Measurements from ENCODE around the gene NFATC4. TPM values are rescaled to one million over a fixed set of nuclear protein-coding genes. Genes with fewer than 3 reads are reported as not detected.

NFATC4 gene
- polyA plus RNA-seq, 1 donor from 2014 or later: 0.22 TPM

GRCh38 chr14:24342889-24343288, 25.1 kb upstream of the NFATC4 start:
- Histone ChIP-seq H3K79me2 (replicated peaks; ENCODE audit: insufficient read depth, low read length) (no peaks in the 10 kb centered on the region), H3F3A (ENCODE audit: insufficient read depth, low read length, poor library complexity, severe bottlenecking) (no peaks in the 10 kb centered on the region), H3K4me2 (ENCODE audit: low read length) (no peak overlapping the region), H4K20me1 (ENCODE audit: insufficient read depth) (no peaks in the 10 kb centered on the region), H2AFZ (ENCODE audit: low read depth, low read length) (no peak overlapping the region), H3K27ac (ENCODE audit: low read length) (no peak overlapping the region), H3K9me3 (ENCODE audit: low read length) (no peaks in the 10 kb centered on the region), H3K27me3 (ENCODE audit: insufficient read depth, low read depth, low read length) (peaks cover 39% of the 10 kb centered on the region), H3K9me2 (ENCODE audit: insufficient read depth, low read length) (no peaks in the 10 kb centered on the region), H3K9ac (ENCODE audit: low read length) (no peak overlapping the region), H3K4me3 (ENCODE audit: low read length) (no peak overlapping the region), H3K36me3 (ENCODE audit: insufficient read depth, low read length) (no peaks in the 10 kb centered on the region)
- TF ChIP-seq REST (IDR thresholded peaks at IDR 0.05; ENCODE audit: borderline replicate concordance) (no peak), MXI1 (conservative IDR thresholded peaks at IDR 0.05; ENCODE audit: poor library complexity, severe bottlenecking) (no peak), POLR2AphosphoS5 (IDR thresholded peaks at IDR 0.05) (no peak), EZH2 (IDR thresholded peaks at IDR 0.05; ENCODE audit: borderline replicate concordance, insufficient read depth, low read length, poor library complexity, severe bottlenecking) (no peak), RAD21 (conservative IDR thresholded peaks at IDR 0.05) (no peak), SMC3 (conservative IDR thresholded peaks at IDR 0.05; ENCODE audit: poor library complexity) (no peak), EP300 (conservative IDR thresholded peaks at IDR 0.05; ENCODE audit: poor library complexity, severe bottlenecking) (no peak), TAF1 (IDR thresholded peaks at IDR 0.05; ENCODE audit: low read depth) (no peak), CTCF (IDR thresholded peaks at IDR 0.05; ENCODE audit: poor library complexity, severe bottlenecking) (no peak)

DNA sequence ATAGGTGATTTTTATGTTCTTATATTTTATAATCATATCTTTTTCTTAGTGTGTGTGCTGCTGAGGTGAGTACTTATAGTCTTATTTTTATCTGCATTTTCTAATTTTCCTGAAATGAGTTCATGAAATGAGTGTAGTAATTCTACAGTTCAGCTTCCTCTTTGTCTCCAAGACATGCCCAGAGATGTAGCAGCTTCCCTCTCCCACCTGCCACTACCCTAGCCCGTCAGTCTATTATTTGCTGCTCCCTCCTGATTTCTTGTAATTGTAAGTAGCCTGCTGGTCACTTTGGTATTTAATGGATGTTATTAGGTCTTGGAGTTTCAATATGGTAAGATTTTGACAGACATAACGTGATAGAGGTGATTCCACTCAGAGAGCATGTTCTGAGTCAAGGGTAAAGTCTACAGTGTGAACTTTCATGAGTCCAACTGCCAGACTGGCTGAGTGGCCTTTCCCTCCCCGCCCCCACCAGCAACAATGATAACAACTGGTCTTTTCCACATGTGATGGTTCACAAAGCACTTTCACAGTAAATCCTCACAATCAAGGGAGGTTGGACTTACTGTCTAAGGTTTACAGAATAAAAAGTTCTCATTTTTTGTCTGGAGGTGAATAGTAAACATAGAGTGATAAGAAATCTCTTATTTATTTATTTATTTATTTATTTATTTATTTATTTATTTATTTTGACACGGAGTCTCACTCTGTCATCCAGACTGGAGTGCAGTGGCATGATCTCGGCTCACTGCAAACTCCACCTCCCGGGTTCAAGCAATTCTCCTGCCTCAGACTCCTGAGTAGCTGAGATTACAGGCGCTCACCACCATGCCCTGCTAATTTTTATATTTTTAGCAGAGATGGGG, 24.0 kb upstream of the NFATC4 start:
- no peak overlapping the region for H3K27ac ChIP-seq (ENCODE audit: low read length)
- no peaks in the 10 kb centered on the region for H4K20me1 ChIP-seq (ENCODE audit: insufficient read depth)
- H3K27me3 ChIP-seq (ENCODE audit: insufficient read depth, low read depth, low read length): peaks cover 27% of the 10 kb centered on the region
- no peak overlapping the region for H2AFZ ChIP-seq (ENCODE audit: low read depth, low read length)
- H3K79me2 ChIP-seq (replicated peaks; ENCODE audit: insufficient read depth, low read length): no peaks in the 10 kb centered on the region
- no peaks in the 10 kb centered on the region for H3K9me2 ChIP-seq (ENCODE audit: insufficient read depth, low read length)
- no peak for TF ChIP-seq EZH2 (IDR thresholded peaks at IDR 0.05; ENCODE audit: borderline replicate concordance, insufficient read depth, low read length, poor library complexity, severe bottlenecking)
- TF ChIP-seq POLR2AphosphoS5 (IDR thresholded peaks at IDR 0.05): no peak
- no peak for TF ChIP-seq MXI1 (conservative IDR thresholded peaks at IDR 0.05; ENCODE audit: poor library complexity, severe bottlenecking)
- no peaks in the 10 kb centered on the region for H3K9me3 ChIP-seq (ENCODE audit: low read length)
- no peaks in the 10 kb centered on the region for H3K36me3 ChIP-seq (ENCODE audit: insufficient read depth, low read length)
- no peak overlapping the region for H3K9ac ChIP-seq (ENCODE audit: low read length)
- H3K4me3 ChIP-seq (ENCODE audit: low read length): no peak overlapping the region
- H3F3A ChIP-seq (ENCODE audit: insufficient read depth, low read length, poor library complexity, severe bottlenecking): no peaks in the 10 kb centered on the region
- no peak overlapping the region for H3K4me2 ChIP-seq (ENCODE audit: low read length)

Data from neural cell (in vitro differentiated cells).